Progenitor cell of endocrine pancreas (in vitro differentiated cells): ENCODE results near the gene ATP6V1B1. TPM values are rescaled to one million over a fixed set of nuclear protein-coding genes. Genes with fewer than 3 reads are reported as not detected.

Experiments
- DNase-seq: peaks from one replicate; pipeline ENCODE4 v3.0.0; 2021; ENCODE audit warnings: low spot score; ENCODE audit not compliant: unreplicated experiment
- H3K27ac Mint-ChIP-seq: 2 replicates; pipeline ENCODE4 v1.8.0; 2021; ENCODE audit warnings: mild to moderate bottlenecking, moderate library complexity, mixed read lengths
- H3K27me3 Mint-ChIP-seq: 2 replicates; pipeline ENCODE4 v1.8.0; 2021; ENCODE audit warnings: mixed read lengths
- H3K36me3 Mint-ChIP-seq: 2 replicates; pipeline ENCODE4 v1.8.0; 2022; ENCODE audit warnings: mixed read lengths; ENCODE audit not compliant: insufficient read depth
- H3K4me1 Mint-ChIP-seq: 2 replicates; pipeline ENCODE4 v1.8.0; 2021; ENCODE audit warnings: low read depth, mixed read lengths
- H3K4me3 Mint-ChIP-seq: 2 replicates; pipeline ENCODE4 v1.8.0; 2021; ENCODE audit warnings: low read depth, mild to moderate bottlenecking, moderate library complexity, mixed read lengths
- H3K9me3 Mint-ChIP-seq: 2 replicates; pipeline ENCODE4 v1.8.0; 2021; ENCODE audit warnings: low read depth, mixed read lengths
- total RNA-seq: library from RNA; stranded (reverse); gene quantifications from 2 replicates; pipeline ENCODE4 v1.2.1, GENCODE V29; 2021
- TF ChIP-seq, protein P1 (sequence below): fragments of 200-600 bp; sonication (generic); IDR thresholded peaks from one replicate; pipeline ENCODE4 v1.5.0; 2021; ENCODE audit warnings: antibody characterized with exemption, mild to moderate bottlenecking; ENCODE audit not compliant: unreplicated experiment

Gene ATP6V1B1
- total RNA-seq, 1 donor from 2014 or later, result not detected

DNA sequence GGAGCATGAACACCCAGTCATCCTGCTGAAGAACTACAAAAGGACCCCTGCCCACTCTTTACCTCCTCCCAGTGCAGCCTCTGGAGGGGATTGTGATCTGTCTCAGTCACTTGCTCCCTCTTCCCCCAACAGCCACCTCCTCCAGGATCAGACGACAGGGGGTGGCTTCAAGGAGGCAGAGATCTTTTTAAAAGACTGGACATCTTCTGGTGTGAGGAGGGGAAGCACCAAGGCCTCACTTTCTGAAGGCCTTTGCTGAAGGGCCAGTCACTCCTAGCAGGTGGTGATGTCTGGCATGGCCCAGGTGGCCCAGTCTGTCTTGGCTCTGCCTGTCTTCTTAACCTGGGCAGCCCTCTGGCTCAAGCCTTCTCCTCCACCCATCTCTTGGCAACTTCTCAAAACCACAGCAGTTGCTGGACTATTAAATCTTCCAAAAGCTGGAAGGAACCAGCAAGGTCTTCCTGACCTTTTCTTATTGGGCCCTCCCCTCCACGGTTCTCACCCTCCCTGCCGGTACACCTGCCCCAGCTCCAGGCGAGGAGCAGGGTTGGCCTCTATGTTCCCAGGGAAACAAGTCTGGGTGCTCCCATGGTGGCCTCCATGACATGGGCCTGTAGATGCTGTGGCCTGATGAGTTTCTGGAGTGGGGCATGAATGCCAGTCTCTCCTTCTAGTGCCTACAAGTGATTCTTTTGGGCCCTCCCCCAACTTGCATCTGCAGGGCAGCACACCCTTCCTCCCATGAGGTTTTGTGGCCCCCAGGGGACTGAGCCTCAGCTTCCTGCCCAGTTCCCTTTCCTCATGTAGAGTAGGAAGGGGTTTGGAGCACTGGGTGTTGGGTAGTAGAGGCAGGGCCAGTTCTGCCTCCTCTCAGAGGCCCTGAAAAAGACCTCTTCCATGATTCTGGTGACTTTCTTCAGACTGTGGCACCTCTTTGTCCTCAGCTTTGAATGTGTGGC lies 5.0 kb upstream of the ATP6V1B1 start:
- H3K36me3 Mint-ChIP-seq, result no peaks in the 10 kb centered on the region
- no peak overlapping the region for H3K27ac Mint-ChIP-seq
- H3K4me1 Mint-ChIP-seq, result peaks cover 6% of the 10 kb centered on the region
- no peak overlapping the region for H3K4me3 Mint-ChIP-seq
- TF ChIP-seq, protein P1, sequence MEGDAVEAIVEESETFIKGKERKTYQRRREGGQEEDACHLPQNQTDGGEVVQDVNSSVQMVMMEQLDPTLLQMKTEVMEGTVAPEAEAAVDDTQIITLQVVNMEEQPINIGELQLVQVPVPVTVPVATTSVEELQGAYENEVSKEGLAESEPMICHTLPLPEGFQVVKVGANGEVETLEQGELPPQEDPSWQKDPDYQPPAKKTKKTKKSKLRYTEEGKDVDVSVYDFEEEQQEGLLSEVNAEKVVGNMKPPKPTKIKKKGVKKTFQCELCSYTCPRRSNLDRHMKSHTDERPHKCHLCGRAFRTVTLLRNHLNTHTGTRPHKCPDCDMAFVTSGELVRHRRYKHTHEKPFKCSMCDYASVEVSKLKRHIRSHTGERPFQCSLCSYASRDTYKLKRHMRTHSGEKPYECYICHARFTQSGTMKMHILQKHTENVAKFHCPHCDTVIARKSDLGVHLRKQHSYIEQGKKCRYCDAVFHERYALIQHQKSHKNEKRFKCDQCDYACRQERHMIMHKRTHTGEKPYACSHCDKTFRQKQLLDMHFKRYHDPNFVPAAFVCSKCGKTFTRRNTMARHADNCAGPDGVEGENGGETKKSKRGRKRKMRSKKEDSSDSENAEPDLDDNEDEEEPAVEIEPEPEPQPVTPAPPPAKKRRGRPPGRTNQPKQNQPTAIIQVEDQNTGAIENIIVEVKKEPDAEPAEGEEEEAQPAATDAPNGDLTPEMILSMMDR, result no peak
- H3K27me3 Mint-ChIP-seq, result peaks cover 43% of the 10 kb centered on the region
- DNase-seq, result no peak
- no peaks in the 10 kb centered on the region for H3K9me3 Mint-ChIP-seq

DNA sequence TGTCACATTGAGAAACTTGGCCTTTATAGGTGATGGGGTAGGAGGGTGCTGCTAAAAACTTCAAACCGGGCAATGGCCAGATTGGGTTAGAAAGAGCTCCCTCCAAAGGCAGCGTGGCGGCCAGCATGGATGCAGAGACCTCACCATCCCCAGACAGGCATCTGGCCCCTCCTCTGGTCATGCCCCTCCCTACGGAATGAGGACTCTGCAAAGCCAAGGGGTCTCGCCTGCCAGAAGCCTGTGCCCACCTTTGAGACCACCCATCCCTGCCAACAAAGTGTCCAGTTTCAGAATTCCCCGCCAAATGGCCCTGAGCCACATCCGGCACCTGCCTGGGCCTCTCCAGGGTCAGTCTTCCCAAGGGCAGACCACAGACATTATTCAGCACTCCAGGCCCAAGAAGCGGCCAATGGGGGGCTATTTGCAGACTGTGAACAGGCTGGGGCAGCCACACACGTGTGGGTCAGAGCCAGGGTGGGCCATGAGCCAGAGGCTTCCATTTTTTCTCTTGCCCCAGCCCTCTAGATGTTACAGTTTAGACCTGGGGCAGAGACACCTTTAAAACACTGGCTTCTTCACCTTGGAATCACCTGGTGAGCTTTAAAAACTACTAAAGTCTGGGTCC lies 4.2 kb upstream of the ATP6V1B1 start:
- Mint-ChIP-seq H3K4me3 (no peak overlapping the region), H3K27ac (no peak overlapping the region), H3K4me1 (peaks cover 11% of the 10 kb centered on the region), H3K27me3 (peaks cover 42% of the 10 kb centered on the region), H3K36me3 (no peaks in the 10 kb centered on the region), H3K9me3 (no peaks in the 10 kb centered on the region)
- TF ChIP-seq, protein P1, result no peak
- DNase-seq, result no peak

DNA sequence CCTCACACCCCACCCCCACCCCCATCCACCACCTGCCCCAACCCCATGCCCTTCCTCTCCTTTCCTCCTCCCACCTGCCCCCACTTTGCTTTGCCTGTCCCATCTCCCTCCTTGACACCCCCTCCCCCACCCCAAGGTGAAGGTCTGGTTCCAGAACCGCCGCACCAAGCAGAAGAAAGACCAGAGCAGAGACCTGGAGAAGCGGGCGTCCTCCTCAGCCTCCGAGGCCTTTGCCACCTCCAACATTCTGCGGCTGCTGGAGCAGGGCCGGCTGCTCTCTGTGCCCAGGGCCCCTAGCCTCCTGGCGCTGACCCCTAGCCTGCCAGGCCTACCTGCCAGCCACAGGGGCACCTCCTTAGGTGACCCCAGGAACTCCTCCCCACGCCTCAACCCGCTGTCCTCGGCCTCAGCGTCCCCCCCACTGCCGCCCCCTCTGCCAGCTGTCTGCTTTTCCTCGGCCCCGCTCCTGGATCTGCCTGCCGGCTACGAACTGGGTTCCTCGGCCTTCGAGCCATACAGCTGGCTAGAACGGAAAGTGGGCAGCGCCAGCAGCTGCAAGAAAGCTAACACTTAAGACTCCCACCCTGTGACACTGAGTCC lies 3.0 kb upstream of the ATP6V1B1 start:
- H3K27me3 Mint-ChIP-seq, result peaks cover 37% of the 10 kb centered on the region
- DNase-seq, result no peak

DNA sequence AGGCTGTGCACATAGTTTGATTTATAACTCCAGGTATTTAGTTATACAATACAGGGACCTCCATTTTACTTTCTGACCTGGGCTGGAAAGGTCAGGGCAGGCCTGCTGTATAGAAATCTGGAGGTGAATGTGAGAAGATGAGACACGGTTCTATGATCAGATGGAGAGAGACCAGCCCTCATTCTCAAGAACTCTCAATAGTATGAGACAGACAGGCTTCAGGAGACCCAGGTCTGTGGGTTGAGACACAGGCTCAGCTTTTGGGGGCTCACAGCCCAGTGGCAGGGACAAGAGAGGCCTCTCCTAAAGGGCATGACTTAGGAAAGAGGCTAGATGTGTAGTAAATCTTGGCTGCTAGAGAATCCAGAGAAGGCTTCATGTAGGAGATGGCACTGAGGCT lies 719 bp upstream of the ATP6V1B1 start:
- Mint-ChIP-seq H3K4me3 (no peak overlapping the region), H3K27ac (no peak overlapping the region), H3K27me3 (peaks cover 43% of the 10 kb centered on the region), H3K9me3 (no peaks in the 10 kb centered on the region), H3K36me3 (no peaks in the 10 kb centered on the region), H3K4me1 (peaks cover 21% of the 10 kb centered on the region)
- TF ChIP-seq, protein P1, result no peak
- DNase-seq, result peak; percentile 2

More for the DNA sequence above, 3.0 kb upstream of the ATP6V1B1 start:
- Mint-ChIP-seq H3K9me3 (no peaks in the 10 kb centered on the region), H3K4me1 (peaks cover 16% of the 10 kb centered on the region), H3K36me3 (no peaks in the 10 kb centered on the region), H3K27ac (no peak overlapping the region), H3K4me3 (no peak overlapping the region)
- TF ChIP-seq, protein P1, result no peak
